Occipital lobe (tissue), 2 donors: Measurements from ENCODE around the gene PGA5. TPM values are rescaled to one million over a fixed set of nuclear protein-coding genes. Genes with fewer than 3 reads are reported as not detected.

ENCODE experiments used
- DNase-seq: peaks from one replicate; lab custom pipeline; 2025; lab: John Stamatoyannopoulos, UW
- total RNA-seq: library from RNA; depleted of rRNA; stranded (reverse); fragments of >200 nt; gene quantifications from one replicate; pipeline ENCODE4 v1.2.3, GENCODE V29; 2014

Gene PGA5
- total RNA-seq, 1 donor from 2014 or later, result not detected

DNA sequence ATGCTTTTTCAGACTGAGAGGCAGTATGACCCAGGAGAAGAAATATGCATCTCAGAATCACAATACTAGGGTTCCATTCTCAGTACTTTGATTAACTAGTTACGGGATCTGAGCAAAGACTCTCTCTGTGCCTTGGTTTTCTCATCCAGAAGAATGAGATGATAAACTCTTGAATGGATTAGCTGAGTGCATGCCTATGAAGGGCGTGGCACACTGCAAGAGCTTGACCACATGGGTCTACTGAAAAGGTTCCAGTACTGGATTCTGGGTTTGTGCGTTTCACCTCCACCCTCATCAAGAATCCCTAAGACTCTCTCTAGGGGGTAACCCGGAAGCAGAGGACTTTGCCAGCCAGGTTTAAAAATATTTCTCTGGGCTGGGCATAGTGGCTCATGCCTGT lies 25.6 kb downstream of the PGA5 start:
- no peak for DNase-seq

GRCh38 chr11:61267437-61267841 lies 26.5 kb downstream of the PGA5 start:
- DNase-seq, result no peak

GRCh38 chr11:61268588-61269250 lies 27.7 kb downstream of the PGA5 start:
- DNase-seq, result no peak

DNA sequence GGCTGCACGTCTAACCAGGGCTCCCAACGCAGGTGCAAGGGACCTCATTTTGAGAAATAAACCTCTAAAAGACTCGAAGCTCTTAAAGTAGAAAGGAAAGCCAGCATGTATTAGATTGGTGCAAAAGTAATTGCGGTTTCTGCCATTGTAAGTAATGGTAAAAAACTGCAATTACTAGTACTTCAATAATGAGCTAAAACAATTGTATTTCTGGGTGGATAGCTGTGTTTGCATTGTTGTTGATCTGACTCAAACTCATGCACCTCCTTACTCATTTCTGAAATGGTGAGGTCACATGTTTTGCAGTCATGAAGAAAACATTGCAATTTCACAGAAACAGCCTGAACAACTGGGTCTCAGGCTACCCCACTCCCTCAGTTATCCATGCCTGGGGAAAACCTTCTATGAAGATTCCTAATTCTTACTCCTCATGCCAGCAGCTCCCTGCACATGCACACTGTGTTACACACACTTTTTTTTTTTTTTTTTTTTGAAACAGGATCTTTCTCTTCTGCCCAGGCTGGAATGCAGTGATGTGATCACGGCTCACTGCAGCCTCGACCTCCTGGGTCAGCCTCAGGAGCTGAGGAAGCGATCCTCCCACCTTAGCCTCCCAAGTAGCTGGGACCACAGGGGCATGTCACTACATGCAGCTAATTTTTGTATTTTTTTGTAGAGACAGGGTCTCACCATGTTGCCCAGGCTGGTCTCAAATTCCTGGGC lies 29.5 kb downstream of the PGA5 start:
- no peak for DNase-seq

- no peak for DNase-seq
Measured at GRCh38 chr11:61272731-61273130, 31.8 kb downstream of the PGA5 start.

- DNase-seq, result no peak
Measured at GRCh38 chr11:61273178-61274078, 32.5 kb downstream of the PGA5 start.

DNA sequence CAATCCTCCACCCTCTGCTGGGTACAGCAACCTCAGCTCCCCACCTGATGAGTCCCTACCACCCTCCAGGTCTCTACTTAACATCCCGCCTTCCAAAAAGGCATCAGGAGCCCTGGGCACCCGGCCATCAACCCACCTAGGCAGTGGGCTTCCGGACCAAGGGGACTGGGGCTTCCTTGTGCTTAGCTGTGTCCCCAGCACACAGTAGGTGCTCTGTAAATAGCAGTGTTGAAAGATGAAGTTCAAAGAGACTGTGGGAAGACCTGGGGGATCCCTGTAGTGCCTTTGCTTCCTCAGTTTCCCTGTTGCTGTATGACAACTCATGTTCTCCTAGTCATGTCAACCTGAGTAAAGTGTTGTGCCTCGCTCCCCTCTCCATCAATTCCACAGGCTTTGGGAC lies 33.1 kb downstream of the PGA5 start:
- DNase-seq, result no peak

- no peak for DNase-seq
Measured at GRCh38 chr11:61275191-61275590, 34.2 kb downstream of the PGA5 start.

DNA sequence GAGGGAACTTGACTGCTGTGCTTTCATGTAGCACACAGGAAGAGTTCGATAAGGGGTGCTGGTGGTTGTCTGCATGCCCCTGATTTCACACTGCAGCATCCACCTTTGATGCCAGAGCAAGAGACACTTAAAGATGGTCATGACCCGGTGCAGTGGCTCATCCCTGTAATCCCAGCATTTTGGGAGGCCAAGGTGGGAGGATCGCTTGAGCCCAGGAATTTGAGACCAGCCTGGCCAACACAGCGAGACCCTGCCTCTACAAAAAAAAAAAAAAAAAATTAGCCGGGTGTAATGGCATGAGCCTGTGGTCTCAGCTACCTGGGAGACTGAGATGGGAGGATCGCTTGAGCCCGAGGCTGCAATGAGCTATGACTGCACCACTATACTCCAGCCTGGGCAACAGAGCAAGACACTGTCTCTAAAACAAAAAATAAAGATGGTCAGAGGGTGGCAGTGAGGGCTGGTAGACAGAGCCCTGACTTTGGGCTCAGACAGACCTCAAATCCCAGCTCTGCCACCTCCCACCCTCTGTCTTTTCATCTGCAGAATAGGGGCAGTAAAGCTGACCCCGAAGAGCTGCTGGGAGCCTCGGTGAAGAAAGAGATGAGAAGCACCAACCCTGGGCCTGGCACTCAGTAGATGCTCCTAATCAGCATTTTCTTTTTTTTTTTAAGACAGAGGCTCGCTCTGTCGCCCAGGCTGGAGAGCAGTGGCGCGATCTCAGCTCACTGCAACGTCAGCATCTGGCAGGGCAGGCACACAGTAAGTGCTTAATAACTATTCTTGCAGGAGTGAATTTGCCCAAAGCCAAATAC lies 36.4 kb downstream of the PGA5 start:
- no peak for DNase-seq

DNA sequence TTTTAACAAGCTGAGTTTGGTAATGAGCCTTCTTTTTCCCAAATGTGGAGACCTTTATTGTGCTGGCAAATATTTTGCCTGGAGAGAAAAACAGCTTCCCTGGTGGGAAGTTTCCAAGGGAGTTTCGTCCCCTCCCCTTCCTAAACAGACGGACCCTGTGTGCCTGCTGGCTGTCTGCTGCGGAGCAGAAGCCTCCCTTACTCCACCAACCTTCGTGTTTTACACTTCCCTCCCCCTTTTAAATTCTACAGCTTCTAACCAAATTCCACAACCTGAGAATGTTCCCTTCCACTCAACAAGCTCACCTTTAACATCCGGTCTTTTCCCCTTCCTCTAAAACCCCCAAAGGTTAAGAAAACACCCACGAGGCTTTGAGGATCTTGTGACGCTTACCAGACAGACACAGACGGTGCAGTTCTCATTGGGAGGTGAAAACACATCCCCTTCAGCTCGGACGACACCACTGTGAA lies 37.1 kb downstream of the PGA5 start:
- no peak for DNase-seq

DNA sequence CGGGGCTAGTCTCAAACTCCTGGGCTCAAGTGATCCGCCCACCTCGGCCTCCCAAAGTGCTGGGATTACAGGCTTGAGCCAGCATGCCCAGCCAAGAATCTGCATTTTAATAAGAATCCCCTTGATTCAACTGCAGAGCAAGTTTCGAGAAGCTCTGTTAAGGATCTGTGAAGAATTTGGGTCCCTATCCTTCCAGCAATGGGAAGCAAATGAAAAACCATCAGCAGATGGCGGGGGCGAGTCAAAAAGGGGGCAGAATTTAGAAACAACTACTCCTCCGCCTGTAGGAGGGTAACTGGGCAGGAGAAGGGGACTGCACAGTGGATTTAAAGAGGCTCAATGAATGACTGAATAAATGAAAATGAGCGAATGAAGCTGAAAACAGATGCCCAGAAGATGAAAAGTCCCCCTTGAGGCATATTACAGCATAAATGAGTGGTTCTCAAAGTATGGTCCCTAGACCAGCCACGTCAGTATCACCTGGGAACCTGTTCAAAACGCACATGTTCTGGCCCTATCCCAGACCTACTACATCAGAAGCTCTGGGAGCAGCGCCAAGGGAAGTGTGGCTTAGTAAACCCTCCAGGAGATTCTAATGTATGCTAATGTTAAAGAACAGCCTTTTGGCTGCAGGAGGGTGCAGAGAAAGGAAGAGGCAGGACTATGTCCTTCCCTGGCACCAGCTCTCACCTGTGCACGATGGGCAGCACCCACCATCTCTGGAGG lies 39.1 kb downstream of the PGA5 start:
- no peak for DNase-seq

DNA sequence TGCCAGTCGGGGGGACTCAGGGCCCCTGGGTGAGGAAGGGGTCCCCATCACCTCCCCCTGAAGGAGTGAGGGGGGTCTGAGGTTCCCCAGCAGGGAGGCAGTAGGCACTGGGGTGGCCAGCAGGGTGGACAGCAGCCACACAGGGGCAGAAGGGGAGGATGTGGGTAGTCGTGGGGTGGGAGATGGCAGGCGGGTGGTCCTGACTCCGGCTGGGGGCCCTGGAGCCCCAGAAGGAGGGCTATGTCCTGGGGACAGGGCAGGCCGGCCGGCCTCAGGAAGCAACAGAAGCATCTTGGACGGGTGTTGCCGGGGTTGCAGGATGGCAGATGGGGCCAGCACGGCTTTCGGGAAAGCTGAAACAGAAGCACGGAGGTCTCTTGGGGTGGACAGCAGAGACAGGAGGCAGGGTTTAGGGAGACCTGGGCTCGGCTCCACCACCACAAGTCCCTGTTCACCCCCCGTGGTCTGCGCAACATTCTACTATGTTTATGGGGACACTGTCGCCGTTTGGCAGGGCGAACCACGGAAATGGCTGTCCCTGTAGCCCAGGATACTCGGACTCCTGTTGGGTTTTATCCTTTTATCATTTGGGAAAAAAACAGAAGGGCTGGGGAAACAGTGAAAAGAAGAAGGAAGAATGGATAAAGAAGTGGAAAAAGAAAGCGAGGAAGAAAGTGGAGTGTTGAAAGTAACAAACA lies 40.1 kb downstream of the PGA5 start:
- DNase-seq, result no peak

DNA sequence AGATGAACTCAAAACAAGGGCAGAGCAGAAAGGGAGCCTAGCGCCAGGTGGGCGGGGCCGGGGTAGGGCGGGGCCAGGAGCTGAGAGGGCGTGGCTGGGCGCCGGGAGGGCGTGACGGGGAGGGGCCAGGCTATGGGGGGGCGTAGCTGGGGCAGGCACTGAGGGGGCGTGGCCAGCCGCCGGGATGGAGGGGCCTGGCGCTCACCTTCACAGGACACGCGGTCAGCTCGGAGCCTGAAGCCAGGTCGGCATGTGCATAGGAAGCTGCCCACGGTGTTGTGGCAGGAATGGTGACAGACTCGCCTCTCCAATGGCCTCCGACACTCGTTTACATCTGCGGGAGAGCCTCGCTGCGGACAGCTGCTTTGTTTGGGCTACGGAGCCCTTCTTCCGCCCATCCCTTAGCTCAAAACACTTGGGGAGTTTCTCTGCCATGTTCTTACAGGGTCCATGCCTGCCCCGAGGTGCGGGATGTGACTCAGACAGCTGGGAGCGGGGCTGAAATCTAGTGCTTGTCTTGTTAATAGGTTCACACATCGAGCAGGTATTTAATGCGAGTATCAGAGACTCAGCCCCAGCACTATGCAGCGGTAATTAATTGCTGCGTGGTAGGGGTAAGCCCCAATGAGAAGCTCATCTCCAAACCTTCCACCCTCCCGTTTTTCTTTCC lies 40.7 kb downstream of the PGA5 start:
- DNase-seq, result no peak

DNA sequence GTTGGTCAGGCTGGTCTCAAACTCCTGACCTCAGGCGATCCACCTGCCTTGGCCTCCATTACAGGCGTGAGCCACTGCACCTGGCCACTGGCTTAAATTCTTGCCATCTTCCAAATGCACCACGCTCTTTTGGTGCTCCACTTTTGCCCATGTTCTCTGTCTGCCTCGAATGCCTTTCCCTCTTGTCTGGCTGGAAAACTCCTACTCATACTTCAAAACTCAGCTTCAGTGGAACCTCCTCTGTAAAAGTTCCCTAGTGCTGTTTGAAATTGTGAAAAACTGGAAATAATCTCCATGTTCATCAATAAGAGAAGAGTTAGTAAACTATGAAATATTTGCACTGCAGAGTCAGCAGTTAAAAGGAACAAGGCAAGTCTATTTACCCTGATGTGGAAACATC lies 42.6 kb downstream of the PGA5 start:
- no peak for DNase-seq

GRCh38 chr11:61287338-61287977 lies 46.5 kb downstream of the PGA5 start:
- no peak for DNase-seq

DNA sequence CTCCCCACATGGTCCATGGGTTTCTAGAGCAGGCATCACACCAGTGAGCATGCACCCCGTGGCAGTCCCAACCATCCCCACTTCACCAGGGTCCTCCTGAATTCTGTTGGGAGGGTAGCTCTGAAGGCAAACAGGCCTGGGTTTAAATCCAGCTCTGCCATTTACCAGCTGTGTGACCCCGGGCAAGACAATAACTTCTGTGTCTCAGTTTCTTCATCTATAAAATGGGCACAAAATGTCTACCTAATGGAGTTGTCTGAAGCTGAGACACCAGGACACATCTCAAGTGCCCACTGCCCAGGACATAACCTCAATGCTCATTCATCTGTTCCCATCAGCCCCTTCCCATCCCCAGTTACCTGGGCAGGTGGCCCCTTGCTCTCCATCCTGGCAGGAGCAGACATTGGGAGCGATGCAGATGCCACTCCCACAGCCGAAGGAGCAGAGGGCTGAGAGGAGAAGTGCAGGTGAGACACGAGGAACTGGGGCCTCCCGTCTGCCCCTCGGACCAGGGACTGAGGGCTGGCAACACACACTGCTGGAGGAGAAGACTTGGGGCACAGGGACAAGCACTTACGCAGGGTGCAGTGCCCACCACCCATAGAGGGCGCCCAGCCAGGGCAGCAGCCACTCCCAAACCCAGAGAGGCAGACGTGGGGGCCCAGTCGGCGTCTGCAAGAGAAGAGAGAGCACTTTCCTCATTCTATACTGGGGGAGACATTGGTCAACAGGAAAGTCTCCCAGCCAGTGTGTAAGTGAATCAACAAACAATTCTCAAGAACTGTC lies 50.1 kb downstream of the PGA5 start:
- no peak for DNase-seq

DNA sequence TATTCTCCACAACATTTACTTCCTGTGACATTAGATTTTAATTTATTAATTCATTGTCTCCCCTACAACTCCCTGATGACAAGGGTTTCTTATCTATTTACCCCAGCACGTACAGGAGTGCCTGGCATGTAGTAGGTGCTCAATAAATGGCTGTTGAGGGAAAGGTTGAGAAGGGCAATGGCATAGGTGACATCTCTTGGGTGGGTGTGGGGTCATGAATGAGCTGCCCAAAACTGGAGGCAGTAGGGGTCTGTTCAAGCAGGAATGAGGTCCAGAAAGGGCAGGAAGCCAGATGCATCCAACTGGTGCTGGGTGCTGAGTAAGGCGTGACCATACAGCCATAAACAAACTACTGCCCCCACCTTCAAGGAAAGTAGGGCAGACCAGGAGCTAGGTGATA lies 51.4 kb downstream of the PGA5 start:
- DNase-seq, result no peak
